Activated effector memory CD4-positive, alpha-beta T cell treated with anti-CD3 and anti-CD28 coated beads, Interleukin-2, amount 50 U/mL, for 16 hours (primary cell): ENCODE measurements around the gene C14orf119.

Experiments used
- DNase-seq: peaks from one replicate; pipeline ENCODE4 v3.0.0-alpha.2; 2020

The C14orf119 gene

DNA sequence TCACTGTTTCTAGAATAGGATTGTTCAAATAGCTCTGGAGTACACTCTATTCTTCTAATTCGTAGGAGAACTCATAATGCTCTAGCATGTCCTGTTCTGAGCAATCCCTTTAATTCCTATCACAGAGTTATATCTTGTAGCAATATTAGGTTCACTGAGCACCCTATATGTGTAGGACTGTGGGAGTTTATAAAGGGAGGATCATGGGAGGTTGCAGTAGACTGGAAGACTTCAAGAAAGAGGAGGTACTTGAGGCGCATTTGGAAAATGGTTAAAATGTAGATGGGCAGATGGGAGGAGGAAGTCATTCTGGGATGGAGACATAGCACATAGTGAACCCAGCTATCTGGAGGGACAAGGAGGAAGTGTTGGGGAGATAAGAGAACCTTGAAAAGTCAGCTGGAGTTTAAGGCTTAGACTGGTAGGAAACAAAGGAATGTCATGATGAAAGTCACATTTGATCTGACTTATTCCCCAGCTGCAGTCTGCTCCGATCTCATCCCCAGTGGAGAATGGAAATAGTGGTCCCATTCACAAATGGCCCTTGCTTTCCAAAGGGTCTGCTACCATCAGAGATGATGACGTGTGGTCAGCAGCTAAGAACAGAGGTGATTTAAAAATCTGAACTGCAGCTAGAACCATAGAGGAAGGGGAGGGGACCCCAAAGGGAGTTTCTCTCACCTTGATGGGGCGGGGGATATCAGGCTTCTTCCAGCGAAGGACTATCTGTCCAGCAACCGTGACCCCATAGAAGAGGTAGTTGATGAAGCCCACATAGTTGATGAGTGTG lies 33.9 kb downstream of the C14orf119 start:
- no peak for DNase-seq

DNA sequence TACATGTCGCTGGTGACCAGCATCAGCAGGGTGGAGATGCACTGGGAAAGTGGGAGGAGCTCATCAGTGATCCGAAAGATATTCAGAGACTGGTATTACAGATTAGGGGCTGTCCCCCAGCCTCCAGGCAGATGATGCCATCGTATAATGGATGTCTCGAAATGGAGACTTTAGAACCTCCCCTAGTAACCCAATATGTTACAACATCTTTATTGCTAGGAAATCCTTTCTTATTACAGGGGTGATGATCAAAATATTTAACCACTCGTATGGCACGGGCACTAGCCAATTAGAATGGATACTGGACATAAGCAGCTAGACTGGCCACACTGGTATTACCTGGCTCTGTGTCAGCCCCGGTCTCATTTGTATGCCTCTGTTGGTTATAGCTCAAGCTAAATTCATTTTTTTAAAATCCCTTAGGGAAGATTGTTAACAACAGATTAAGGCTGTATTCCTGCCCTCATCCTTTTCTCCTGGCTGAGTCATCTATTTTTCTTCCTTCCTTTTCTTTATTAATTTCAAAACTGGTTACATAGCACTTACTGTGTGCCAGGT lies 34.5 kb downstream of the C14orf119 start:
- DNase-seq: no peak

DNA sequence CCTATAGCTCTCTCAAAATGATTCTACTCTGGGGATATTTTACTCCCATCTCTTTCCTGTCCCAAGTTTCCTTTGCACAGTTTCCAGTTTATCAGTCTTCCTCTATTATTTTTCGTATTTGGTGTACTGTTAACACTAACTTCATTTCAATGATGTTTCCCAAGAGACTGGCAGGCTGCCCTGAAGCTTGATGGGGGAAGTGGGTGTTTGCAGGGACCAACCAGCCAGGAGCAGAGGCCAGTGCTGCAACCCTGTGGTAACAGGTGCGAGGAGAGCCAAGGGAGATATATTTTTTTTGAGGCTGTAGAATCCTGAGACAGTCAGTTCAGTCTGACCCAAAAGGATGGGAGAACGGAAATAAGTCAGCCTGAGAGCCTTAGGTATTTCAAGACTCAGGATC lies 35.6 kb downstream of the C14orf119 start:
- no peak for DNase-seq

GRCh38 chr14:23131482-23131881 lies 36.2 kb downstream of the C14orf119 start:
- no peak for DNase-seq

- DNase-seq: no peak
Observed at GRCh38 chr14:23132970-23133369, 37.7 kb downstream of the C14orf119 start.

- DNase-seq: no peak
Observed at GRCh38 chr14:23136566-23137133, 41.3 kb downstream of the C14orf119 start.

- no peak for DNase-seq
Observed at GRCh38 chr14:23137192-23137812, 42.0 kb downstream of the C14orf119 start.

- no peak for DNase-seq
Observed at GRCh38 chr14:23137813-23138535, 42.7 kb downstream of the C14orf119 start.

- DNase-seq: no peak
Observed at GRCh38 chr14:23139874-23140273, 44.6 kb downstream of the C14orf119 start.

DNA sequence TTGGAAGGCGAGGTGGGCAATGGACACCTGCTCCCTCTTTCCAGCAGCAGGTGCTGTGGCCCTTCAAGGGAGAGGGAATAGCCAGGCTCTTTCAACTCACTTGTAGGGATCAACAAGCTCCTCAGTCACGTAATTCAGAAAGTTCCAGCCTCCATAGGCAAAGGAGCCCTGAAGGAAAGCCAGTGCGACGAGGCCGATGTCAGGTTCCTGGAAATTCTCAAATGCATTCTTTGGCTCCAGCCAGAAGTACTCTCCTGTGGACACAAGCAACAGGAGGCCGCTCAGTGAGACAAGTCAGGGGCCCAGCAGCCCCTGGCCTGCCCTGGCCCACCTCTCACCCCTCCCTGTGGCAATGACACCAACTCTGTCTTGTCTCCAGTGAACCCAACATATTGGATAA lies 45.1 kb downstream of the C14orf119 start:
- DNase-seq: no peak

DNA sequence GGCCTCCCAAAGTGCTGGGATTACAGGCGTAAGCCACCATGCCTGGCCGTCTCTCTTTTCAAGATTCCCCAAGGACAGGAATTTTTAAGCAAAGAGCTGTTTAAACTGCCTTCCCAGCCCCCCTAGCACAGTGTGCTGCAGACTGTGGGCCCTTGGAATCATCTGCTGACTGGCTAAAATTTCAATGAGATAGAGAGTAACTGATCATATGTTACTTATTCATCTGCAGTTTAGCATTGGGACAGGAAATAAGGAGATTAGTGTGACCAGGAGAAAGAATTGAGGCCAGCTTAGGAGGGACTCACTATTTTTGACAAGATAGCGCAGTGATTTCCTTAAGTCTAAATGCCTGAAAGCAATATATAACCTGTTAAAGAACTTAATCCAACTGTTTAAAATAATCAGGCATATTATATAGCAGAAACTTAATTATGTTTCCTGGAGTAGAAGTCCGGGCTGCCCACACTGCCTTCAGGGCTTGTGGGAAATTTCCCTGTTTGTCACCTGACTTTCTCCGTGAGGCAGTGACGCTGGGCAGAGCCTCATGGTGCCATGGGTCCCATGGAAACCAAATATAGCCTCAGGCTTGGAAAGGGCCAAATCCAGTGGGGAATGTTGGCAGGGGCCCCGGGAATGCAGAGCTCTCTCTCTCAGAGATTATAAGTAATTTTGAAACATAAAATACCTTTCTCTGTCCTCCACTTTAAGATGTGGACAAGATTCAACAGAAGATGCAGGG lies 46.6 kb downstream of the C14orf119 start:
- no peak for DNase-seq

GRCh38 chr14:23142826-23143225 lies 47.5 kb downstream of the C14orf119 start:
- DNase-seq: no peak

DNA sequence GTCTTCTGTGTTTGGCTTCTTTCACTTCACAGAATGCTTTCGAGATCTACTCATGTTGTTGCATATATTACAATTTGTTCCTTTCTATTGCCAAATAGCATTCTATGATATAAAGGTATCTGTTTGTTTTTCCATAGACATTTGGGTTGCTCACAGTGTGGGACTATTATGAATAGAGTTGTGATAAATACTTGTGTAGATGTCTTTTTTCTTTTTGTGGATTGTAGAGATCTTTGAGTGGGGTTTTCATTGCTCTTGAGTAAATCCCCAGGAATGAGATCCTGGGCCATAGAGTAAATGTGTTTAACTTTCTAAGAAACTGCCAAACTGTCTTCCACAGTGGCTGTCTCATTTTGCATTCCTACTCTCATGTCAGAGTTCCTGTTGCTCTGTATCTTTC lies 48.6 kb downstream of the C14orf119 start:
- DNase-seq: no peak

GRCh38 chr14:23145794-23146350 lies 50.6 kb downstream of the C14orf119 start:
- no peak for DNase-seq

GRCh38 chr14:23146351-23146910 lies 51.1 kb downstream of the C14orf119 start:
- DNase-seq: no peak

DNA sequence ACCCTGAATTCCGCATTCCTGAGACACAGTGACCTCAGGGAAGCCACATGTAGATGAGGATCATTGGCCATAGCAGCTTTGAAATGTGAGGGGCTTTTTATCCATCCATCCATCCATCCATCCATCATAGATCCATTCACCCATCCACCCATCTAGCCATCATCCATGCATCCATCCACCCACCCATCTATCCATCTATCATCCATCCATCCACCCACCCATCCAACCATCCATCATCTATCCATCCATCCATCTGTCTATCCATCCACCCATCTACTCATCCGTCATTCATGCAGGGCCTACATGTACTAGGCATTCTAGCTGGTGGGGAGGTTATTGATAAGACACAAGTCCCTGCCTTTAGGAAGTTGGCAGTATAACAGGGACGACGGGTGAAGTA lies 51.7 kb downstream of the C14orf119 start:
- DNase-seq: no peak

- no peak for DNase-seq
Observed at GRCh38 chr14:23147676-23148075, 52.4 kb downstream of the C14orf119 start.

GRCh38 chr14:23148591-23149249 lies 53.4 kb downstream of the C14orf119 start:
- no peak for DNase-seq

- DNase-seq: no peak
Observed at GRCh38 chr14:23149745-23150144, 54.4 kb downstream of the C14orf119 start.
